Measurements from ENCODE around the gene FAM131B. TPM values are rescaled to one million over a fixed set of nuclear protein-coding genes. Genes with fewer than 3 reads are reported as not detected.

The FAM131B gene
- total RNA-seq, 1 experiment from 2014 or later: 17.3 TPM

DNA sequence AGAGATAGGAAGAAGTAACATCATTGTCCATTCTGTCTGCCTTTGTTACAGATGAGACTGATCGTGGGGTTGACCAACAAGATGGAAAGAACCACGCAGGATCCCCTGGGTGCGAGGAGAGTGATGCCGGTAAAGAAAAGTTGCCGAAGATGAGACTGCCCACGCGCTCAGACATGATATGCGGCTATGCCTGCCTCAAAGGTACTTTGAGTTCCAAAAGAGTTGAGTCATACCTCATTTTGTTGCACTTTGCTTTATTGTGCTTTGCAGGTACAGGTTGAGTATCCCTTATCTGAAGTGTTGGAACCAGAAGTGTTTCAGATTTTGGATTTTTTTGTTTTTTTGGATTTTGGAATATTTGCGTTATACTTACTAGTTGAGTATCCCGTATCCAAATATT lies 58.8 kb downstream of the FAM131B start:
- no peaks in the 10 kb centered on the region for H3K9me3 Mint-ChIP-seq
- Histone ChIP-seq H3T11ph (ENCODE audit: low read length) (no peak overlapping the region), H3K4ac (ENCODE audit: low read depth, low read length) (no peak overlapping the region), H3K9ac (ENCODE audit: extremely low read depth, insufficient read length, low read length) (no peak overlapping the region), H3K14ac (ENCODE audit: insufficient read depth, low read length) (no peak overlapping the region), H3K56ac (ENCODE audit: insufficient read length, low read depth, low read length) (no peak overlapping the region), H3K23me2 (ENCODE audit: insufficient read length, low read depth, low read length, poor library complexity, severe bottlenecking) (no peaks in the 10 kb centered on the region), H4K20me1 (ENCODE audit: control insufficient read depth, insufficient read depth, insufficient read length) (no peaks in the 10 kb centered on the region), H3K18ac (ENCODE audit: insufficient read length, low read depth, low read length) (no peak overlapping the region), H4K8ac (replicated peaks; ENCODE audit: insufficient read length, low read depth, low read length) (no peak overlapping the region), H3K4me1 (ENCODE audit: insufficient read depth, low read length) (no peaks in the 10 kb centered on the region), H2BK120ac (ENCODE audit: low read depth, low read length, poor library complexity, severe bottlenecking) (no peak overlapping the region), H2BK12ac (ENCODE audit: insufficient read length, low read depth, low read length) (no peak overlapping the region), H2BK5ac (ENCODE audit: insufficient read length, low read length) (no peak overlapping the region), H3K23ac (ENCODE audit: insufficient read length, low read depth, low read length) (no peak overlapping the region), H4K91ac (ENCODE audit: insufficient read length, low read depth, low read length) (no peak overlapping the region), H2BK20ac (ENCODE audit: low read depth, low read length, poor library complexity, severe bottlenecking) (no peak overlapping the region), H3K27ac (ENCODE audit: insufficient read length, low read depth, low read length) (no peak overlapping the region), H3K9me3 (ENCODE audit: control insufficient read depth, low read depth, low read length) (no peaks in the 10 kb centered on the region), H2BK15ac (ENCODE audit: low read depth, low read length) (no peak overlapping the region), H2AK5ac (ENCODE audit: insufficient read length, low read length) (no peak overlapping the region), H3K4me2 (ENCODE audit: insufficient read depth, insufficient read length, low read length) (no peak overlapping the region), H2AFZ (ENCODE audit: low read length) (no peak overlapping the region), H4K5ac (ENCODE audit: insufficient read length, low read depth, low read length) (no peak overlapping the region), H3K79me2 (ENCODE audit: insufficient read depth, low read length) (no peaks in the 10 kb centered on the region), H3K27me3 (ENCODE audit: insufficient read depth, low read length) (no peaks in the 10 kb centered on the region), H3K79me1 (ENCODE audit: insufficient read depth, low read depth, low read length, poor library complexity, severe bottlenecking) (no peaks in the 10 kb centered on the region)
- peaks cover 68 to 95% (median 94%) of the 10 kb centered on the region in 3 experiments for H3K36me3 Mint-ChIP-seq (ENCODE audit: insufficient read depth in 1 of 3, low read depth in 3 of 3)
- H3K4me1 Mint-ChIP-seq: no peaks in the 10 kb centered on the region
- WGBS (ENCODE audit: extremely low coverage, insufficient read length, low lambda C conversion rate): no CpG with 5 or more reads among the region's 10 CpGs
- no peak for DNase-seq
- H3K27me3 Mint-ChIP-seq (ENCODE audit: low read depth): no peaks in the 10 kb centered on the region; the same call in 1 of the 2 replicates
- no peak overlapping the region for H3K27ac Mint-ChIP-seq
- TF ChIP-seq, protein P1, sequence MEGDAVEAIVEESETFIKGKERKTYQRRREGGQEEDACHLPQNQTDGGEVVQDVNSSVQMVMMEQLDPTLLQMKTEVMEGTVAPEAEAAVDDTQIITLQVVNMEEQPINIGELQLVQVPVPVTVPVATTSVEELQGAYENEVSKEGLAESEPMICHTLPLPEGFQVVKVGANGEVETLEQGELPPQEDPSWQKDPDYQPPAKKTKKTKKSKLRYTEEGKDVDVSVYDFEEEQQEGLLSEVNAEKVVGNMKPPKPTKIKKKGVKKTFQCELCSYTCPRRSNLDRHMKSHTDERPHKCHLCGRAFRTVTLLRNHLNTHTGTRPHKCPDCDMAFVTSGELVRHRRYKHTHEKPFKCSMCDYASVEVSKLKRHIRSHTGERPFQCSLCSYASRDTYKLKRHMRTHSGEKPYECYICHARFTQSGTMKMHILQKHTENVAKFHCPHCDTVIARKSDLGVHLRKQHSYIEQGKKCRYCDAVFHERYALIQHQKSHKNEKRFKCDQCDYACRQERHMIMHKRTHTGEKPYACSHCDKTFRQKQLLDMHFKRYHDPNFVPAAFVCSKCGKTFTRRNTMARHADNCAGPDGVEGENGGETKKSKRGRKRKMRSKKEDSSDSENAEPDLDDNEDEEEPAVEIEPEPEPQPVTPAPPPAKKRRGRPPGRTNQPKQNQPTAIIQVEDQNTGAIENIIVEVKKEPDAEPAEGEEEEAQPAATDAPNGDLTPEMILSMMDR (conservative IDR thresholded peaks at IDR 0.05): no peak
- no peak overlapping the region for H3K4me3 Mint-ChIP-seq

Small RNAs within 50 kb of the gene (microRNA-seq; reads per million reads assigned to microRNA genes)
- gene MIR6892 (ENCODE audit: borderline microRNAs expressed): not detected

Other genes starting within 250 kb of the FAM131B start
- gene PIP, start 230.6 kb downstream of the FAM131B start, total RNA-seq (2021): not detected in 2 replicates
- gene TAS2R39, start 179.3 kb downstream of the FAM131B start, total RNA-seq (2021): not detected in 2 replicates
- not detected in 2 replicates for gene TAS2R40, start 140.7 kb downstream of the FAM131B start, total RNA-seq (2021)
- 36.1 and 37.3 TPM in 2 replicates for gene GSTK1, start 99.3 kb downstream of the FAM131B start, total RNA-seq (2021)
- gene TMEM139, start 77.8 kb downstream of the FAM131B start, total RNA-seq (2021): 0.85 and 1.1 TPM in 2 replicates
- 65.3 and 67.4 TPM in 2 replicates for gene CASP2, start 74.4 kb downstream of the FAM131B start, total RNA-seq (2021)
- gene CLCN1, start 46.6 kb downstream of the FAM131B start, total RNA-seq (2021): 0.11 and 0.13 TPM in 2 replicates
- gene ZYX, start 18.6 kb upstream of the FAM131B start, total RNA-seq (2021): 236 and 237 TPM in 2 replicates
- gene EPHA1, start 46.1 kb upstream of the FAM131B start, total RNA-seq (2021): 109 and 119 TPM in 2 replicates
- gene TAS2R60, start 80.7 kb upstream of the FAM131B start, total RNA-seq (2021): not detected in 2 replicates
- not detected in 2 replicates for gene TAS2R41, start 115.2 kb upstream of the FAM131B start, total RNA-seq (2021)
- gene CTAGE15, start 209.1 kb upstream of the FAM131B start, total RNA-seq (2021): 1.7 and 1.8 TPM in 2 replicates